Osteoblast (primary cell): ENCODE measurements around the gene RNASEL. TPM values are rescaled to one million over a fixed set of nuclear protein-coding genes. Genes with fewer than 3 reads are reported as not detected.

Source experiments
- DNase-seq: peaks from one replicate; pipeline ENCODE4 v3.0.0; 2011; ENCODE audit warnings: low spot score, mixed read lengths; ENCODE audit not compliant: insufficient read length; ENCODE audit errors: missing footprints
- H2AFZ ChIP-seq: 2 replicates; pipeline ENCODE4 v1.6.0; 2011; ENCODE audit warnings: mild to moderate bottlenecking, low read length
- H3K27ac ChIP-seq: 2 replicates; pipeline ENCODE4 v1.5.1; 2011; ENCODE audit warnings: mild to moderate bottlenecking, low read depth, low read length, moderate library complexity
- H3K27me3 ChIP-seq: 2 replicates; pipeline ENCODE4 v1.6.0; 2012; ENCODE audit warnings: mild to moderate bottlenecking, control low read depth, inconsistent platforms, low read length, moderate library complexity; ENCODE audit not compliant: insufficient read depth
- H3K36me3 ChIP-seq: 2 replicates; pipeline ENCODE4 v1.5.1; 2011; ENCODE audit warnings: mild to moderate bottlenecking, low read length, control low read depth, moderate library complexity; ENCODE audit not compliant: insufficient read depth
- H3K4me1 ChIP-seq: 2 replicates; pipeline ENCODE4 v1.5.1; 2011; ENCODE audit warnings: mild to moderate bottlenecking, low read length, control low read depth, moderate library complexity; ENCODE audit not compliant: insufficient read depth
- H3K4me2 ChIP-seq: 2 replicates; pipeline ENCODE4 v1.6.0; 2011; ENCODE audit warnings: mild to moderate bottlenecking, low read length; ENCODE audit not compliant: insufficient read depth
- H3K4me3 ChIP-seq: fragments of 200-600 bp; sonication (generic); 3 replicates; pipeline ENCODE4 v1.5.1; 2012; ENCODE audit warnings: mild to moderate bottlenecking, low read length, inconsistent platforms; ENCODE audit not compliant: insufficient read depth
- H3K79me2 ChIP-seq: 2 replicates; pipeline ENCODE4 v1.6.0; 2012; ENCODE audit warnings: mild to moderate bottlenecking, low read length, control low read depth, inconsistent platforms; ENCODE audit not compliant: insufficient read depth
- H3K9me3 ChIP-seq: 2 replicates; pipeline ENCODE4 v1.5.1; 2011; ENCODE audit warnings: low read depth, low read length, control low read depth
- H4K20me1 ChIP-seq: 2 replicates; pipeline ENCODE4 v1.6.0; 2012; ENCODE audit warnings: mild to moderate bottlenecking, low read length, control low read depth; ENCODE audit not compliant: insufficient read depth
- CTCF ChIP-seq: IDR thresholded peaks from 2 replicates; pipeline ENCODE4 v1.5.1; 2011; ENCODE audit warnings: mild to moderate bottlenecking, low read depth, low read length, moderate library complexity; ENCODE audit errors: extremely low read depth
- total RNA-seq: library from RNA; depleted of rRNA; stranded (reverse); fragments of >200 nt; gene quantifications from 2 replicates; pipeline ENCODE4 v1.2.3, GENCODE V29; 2012

Gene RNASEL
- total RNA-seq, 1 donor = 7.2 TPM

- H3K4me2 ChIP-seq = peak overlapping the region; percentile 85
- no peak for TF ChIP-seq CTCF
- H2AFZ ChIP-seq = peak overlapping the region; percentile 92
- H3K27ac ChIP-seq = peak overlapping the region; percentile 72
- H3K9me3 ChIP-seq = no peaks in the 10 kb centered on the region
- no peaks in the 10 kb centered on the region for H3K79me2 ChIP-seq
- no peaks in the 10 kb centered on the region for H4K20me1 ChIP-seq
- no peak for DNase-seq
- H3K4me3 ChIP-seq = peak overlapping the region; percentile 74
- H3K36me3 ChIP-seq = no peaks in the 10 kb centered on the region
- no peaks in the 10 kb centered on the region for H3K27me3 ChIP-seq
- H3K4me1 ChIP-seq = peaks cover 6% of the 10 kb centered on the region
Measured at GRCh38 chr1:182587666-182588499, 1.2 kb downstream of the RNASEL start.

- Histone ChIP-seq H3K4me2 (no peak overlapping the region), H3K4me1 (peaks cover 6% of the 10 kb centered on the region), H4K20me1 (no peaks in the 10 kb centered on the region), H3K27me3 (no peaks in the 10 kb centered on the region), H3K9me3 (no peaks in the 10 kb centered on the region), H3K27ac (no peak overlapping the region), H3K79me2 (no peaks in the 10 kb centered on the region), H3K36me3 (no peaks in the 10 kb centered on the region), H3K4me3 (no peak overlapping the region), H2AFZ (no peak overlapping the region)
- no peak for TF ChIP-seq CTCF
- no peak for DNase-seq
Measured at GRCh38 chr1:182587093-182587492, 2.0 kb downstream of the RNASEL start.

- Histone ChIP-seq H3K4me3 (no peak overlapping the region), H3K4me1 (peaks cover 6% of the 10 kb centered on the region), H3K27me3 (no peaks in the 10 kb centered on the region)
Measured at GRCh38 chr1:182586380-182586779, 2.7 kb downstream of the RNASEL start.

More at GRCh38 chr1:182586380-182586779, 2.7 kb downstream of the RNASEL start:
- Histone ChIP-seq H3K4me2 (no peak overlapping the region), H4K20me1 (no peaks in the 10 kb centered on the region), H2AFZ (no peak overlapping the region), H3K9me3 (no peaks in the 10 kb centered on the region), H3K27ac (no peak overlapping the region), H3K36me3 (no peaks in the 10 kb centered on the region), H3K79me2 (no peaks in the 10 kb centered on the region)
- no peak for DNase-seq
- TF ChIP-seq CTCF = no peak
